NCI-H1436 (cell line): ENCODE results near the gene RANBP10.
"Not testable (repeated sequence)": the region's sequence is repeated elsewhere in the genome, so short reads cannot be mapped to it uniquely, and the experiment has no call there.

ENCODE experiments used
- DNase-seq: peaks from one replicate; lab custom pipeline; 2025; lab: John Stamatoyannopoulos, UW

The RANBP10 gene

GRCh38 chr16:67779256-67780014 is 26.9 kb downstream of the RANBP10 start:
- DNase-seq: no peak

- no peak for DNase-seq
Measured at GRCh38 chr16:67775273-67775672, 31.1 kb downstream of the RANBP10 start.

DNA sequence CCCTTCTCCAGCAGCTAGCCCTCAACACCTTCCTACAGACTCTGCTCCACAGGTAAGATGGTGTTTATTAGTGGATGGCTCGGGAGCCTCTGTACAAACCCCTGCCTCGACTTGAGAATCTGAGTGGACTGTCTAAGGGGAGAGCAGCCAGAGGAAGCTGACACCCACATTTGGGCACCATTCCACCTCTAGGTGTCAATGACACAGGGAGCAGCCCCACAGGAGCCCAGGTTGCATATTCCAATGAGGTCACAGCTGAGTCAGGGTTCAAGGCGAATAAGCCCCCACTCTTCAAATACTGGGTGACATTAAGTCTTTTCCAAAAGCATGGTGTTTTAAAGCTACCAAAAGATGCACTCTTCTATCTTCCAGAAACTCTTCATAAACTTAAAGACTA is 31.9 kb downstream of the RANBP10 start:
- DNase-seq: no peak

DNA sequence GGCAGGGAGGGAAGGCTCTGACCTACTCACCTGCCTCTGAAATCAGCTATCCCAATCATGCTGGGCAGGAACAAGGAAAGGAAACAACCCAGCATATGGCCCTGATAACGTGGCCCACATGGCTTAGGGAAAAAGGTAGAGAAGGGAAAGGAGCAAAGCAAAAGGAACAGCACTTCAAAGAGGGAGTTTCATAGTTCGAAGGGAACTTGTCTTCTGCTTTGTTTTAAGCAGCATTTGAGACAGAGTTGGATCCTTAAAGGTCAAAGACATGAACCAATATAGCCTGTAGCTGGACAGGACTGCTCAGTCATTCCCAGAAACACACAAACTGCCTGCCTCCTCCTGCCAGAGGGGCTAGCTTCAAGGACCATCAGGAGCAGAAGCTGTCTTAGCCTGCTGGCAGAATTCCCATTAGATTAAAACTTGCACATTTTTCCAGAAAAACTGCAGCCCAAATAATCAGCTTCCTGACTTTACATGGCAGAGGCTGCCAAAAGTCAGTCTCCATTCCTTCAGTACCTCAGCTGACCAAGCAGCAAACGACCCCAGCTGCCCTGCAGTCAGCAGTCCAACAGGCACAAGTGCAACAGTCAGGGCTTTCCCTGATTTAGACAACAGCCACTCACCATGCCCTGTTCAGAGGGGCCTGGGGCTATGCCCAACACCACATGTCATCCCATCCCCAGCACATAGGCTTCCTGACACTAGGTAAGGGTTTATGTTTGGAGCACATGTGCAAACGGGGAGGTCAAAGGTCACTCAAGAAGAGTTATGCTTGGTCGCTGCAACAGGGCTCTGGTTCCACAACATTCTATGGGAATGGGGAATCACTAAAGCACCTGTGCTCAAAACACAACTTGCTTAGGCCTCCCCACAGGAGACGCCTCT is 32.5 kb downstream of the RANBP10 start:
- no peak for DNase-seq

DNA sequence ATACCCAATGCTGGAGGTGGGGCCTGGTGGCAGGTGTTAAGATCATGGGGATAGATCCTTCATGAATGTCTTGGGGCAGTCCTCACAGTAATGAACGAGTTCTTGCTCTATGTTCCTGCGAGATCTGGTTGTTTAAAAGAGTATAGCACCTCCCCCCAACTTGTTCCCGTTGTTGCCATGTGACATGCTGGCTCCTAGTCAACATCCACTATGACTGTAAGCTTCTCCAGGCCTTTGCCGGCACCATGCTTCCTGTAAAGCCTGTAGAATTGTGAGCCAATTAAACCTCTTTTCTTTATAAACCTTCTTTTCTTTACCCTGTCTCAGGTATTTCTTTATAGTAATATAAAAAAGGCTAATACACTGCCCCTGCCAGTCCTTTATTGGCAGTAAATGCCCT is 33.3 kb downstream of the RANBP10 start:
- no peak for DNase-seq

DNA sequence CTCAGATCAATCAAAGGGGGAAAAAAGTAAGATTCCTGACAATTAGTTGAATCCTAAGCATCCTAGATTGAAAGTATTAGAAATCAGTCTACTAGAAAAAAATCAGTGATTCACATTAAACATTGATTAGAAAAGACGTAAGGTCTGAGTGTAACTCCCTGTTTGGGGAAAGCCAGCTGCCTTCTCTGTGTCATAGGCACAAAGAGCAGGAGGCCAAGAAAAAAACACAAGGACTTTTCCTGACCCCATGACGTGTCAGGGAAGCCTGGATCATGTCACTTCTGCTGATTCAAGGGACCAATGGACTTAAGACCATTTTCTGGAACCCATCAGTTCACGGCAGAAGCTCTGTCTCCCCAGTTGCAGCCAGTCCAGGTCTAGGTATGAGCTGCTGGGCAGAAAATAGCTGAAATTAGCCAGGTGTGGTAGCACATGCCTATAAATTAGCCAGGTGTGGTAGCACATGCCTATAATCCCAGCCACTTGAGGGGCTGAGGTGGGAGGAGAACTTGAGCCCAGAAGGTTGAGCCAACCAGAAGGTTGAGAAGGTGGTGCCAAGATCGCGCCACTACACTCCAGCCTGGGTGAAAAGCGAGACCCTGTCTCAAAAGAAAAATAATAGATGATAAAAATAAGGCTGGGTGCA is 35.9 kb downstream of the RANBP10 start:
- DNase-seq: no peak

- no peak for DNase-seq
Measured at GRCh38 chr16:67767953-67768352, 38.4 kb downstream of the RANBP10 start.

DNA sequence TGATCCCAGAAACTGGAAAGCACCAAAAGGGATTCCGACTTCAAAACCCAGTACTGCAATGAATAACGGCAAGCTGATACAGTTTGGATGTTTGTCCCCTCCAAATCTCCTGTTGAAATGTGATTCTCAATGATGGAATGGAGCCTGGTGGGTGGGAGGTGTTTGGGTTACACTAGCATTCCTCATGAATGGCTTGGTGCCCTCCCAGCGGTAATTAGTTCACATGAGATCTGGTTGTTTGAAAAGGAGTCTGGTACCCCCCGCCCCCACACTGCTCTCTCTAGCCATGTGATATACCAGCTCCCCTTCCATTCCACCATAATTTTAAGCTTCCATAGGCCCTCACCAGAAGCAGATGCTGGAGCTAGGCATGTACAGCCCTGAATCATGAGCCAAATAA is 40.1 kb downstream of the RANBP10 start:
- DNase-seq: no peak

- no peak for DNase-seq
Measured at GRCh38 chr16:67764158-67764667, 42.1 kb downstream of the RANBP10 start.

GRCh38 chr16:67763066-67763465 is 43.3 kb downstream of the RANBP10 start:
- DNase-seq: no peak

GRCh38 chr16:67762385-67762784 is 44.0 kb downstream of the RANBP10 start:
- no peak for DNase-seq

DNA sequence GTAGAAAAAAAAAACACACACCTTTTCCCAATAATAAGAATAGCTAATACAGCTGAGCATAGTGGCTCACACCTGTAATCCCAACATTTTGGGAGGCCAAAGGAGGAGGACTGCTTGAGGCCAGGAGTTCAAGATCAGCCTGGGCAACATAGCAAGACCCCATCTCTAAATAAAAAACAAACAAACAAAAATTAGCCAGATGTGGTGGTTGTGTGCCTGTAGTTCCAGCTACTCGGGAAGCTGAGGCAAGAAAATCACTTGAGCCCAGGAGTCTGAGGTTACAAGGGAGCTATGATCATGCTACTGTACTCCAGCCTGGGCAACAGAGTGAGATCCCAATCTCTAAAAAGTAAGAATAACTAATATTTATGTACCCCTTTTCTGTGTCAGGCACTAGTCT is 44.4 kb downstream of the RANBP10 start:
- DNase-seq: no peak

DNA sequence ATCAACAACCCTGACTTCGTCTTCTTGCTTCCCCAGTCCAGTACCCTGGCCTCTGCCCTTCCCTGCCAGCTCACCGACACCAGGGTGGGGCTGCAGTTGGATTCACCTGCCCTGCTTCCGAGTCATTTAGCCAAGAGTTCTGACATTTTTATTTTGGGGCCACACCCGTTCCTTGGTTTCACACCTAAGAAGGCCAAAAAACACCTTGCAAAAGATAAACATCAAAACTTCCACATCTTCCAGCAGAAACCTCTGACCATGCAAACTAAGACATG is 45.5 kb downstream of the RANBP10 start:
- DNase-seq: no peak

DNA sequence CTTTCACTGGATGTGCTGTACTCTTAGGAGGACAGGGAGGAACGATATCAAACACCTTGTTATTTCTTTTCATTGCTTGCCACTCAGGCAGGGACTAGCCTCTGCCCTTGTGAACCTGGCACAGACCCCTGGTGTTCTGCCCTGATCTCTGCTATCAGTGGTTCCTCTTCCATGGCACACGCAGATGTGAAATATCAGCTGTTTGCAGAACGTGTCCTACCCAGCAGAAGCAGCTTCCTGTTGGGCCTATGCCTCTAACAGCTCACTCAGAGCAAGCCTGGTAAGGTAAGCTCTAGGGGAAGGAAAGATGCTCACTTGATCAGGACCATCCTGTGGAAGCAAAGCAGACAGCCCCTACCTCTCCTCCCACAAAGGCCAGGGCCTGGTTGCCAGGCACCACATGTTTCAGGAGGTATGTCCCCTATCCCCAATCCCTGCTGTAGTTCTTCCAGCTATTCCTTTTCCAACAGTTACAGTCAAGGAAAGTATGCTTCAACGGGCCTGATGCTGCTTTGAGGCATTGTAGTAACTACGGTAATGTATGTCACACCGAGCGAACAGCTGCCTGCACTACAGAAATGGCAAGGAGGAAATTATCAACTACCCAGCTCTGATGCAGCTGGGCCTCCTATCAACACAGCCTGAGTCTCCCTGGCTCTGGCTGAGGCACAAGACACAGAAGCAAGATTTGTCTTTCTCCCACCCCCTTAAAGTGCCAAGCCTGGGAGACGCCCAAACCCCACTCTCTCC is 46.0 kb downstream of the RANBP10 start:
- DNase-seq: no peak

- DNase-seq: no peak
Measured at GRCh38 chr16:67758966-67759365, 47.4 kb downstream of the RANBP10 start.

DNA sequence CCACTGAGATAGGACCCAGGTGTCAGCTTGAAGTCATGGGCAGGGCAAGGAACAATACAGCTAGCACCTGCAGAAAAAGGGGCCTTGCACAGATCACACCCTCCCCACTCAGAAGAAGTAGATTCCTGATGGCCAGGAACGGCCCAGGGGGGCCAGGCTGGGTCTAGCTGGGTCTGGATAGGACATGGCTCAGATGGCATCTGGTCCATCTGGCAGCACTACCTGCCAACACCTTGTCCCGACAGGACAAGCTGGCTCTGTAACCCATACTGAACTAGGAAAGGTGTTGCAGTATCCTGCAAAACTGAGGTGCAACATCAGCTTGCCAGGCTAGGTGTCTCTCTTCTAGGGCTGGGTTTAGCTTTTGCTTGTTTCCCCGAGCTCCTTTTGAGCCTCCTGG is 48.4 kb downstream of the RANBP10 start:
- no peak for DNase-seq

DNA sequence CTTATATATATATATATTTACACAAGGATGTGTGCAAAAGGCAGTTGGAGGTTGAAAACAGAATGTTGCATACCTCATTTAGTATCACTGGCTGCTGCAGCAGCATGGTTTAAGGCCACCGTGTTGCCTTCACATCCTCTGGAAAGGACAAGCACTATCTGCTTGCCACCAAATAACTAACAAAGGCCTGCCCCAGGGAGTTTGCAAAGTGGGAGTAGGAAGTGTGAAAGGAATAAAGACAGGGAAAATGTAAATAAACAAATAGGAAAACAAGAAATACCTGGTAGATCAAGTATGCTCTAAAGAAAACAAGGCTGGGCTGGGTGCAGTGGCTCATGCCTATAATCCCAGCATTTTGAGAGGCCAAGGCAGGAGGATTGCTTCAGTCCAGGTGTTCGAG is 53.7 kb downstream of the RANBP10 start:
- no peak for DNase-seq

- DNase-seq: not testable (repeated sequence)
Measured at GRCh38 chr16:67751331-67751730, 55.0 kb downstream of the RANBP10 start.

DNA sequence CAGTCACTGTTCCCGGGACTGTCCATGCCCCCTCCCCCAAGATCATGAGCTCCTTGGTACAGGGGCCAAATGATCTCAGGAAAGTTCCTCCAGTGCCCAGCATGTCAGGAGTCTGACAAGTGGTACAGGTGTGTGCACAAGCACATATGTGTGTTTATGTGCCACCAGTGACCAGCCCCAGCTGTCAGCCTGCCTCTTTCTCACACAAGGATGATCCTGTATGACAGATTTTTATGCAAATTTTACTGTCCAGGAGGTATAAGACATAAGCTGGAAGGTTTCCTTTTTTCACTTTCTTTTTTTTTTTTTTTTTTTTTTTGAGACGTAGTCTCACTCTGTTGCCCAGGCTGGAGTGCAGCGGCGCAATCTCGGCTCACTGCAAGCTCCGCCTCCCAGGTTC is 55.9 kb downstream of the RANBP10 start:
- no peak for DNase-seq

GRCh38 chr16:67749436-67750078 is 56.8 kb downstream of the RANBP10 start:
- no peak for DNase-seq

DNA sequence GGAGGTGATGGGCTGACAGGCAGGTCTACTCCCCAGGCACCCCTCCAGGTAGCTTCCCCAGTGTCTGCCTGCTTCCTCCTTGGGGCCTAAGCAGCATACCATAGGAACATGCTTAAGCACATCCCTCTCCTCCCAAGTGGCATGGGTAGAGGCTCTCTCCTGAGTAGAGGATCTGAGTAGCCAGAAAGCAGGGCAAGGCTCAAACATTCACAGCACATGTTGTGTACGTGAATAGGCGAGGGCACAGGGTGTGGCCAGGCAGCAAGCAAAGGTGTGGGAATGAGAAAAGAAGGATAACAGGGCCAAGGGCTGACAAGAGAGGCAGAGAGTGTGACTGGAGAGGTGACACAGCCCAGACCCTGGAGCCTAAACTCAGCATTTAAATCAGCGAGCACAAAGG is 57.5 kb downstream of the RANBP10 start:
- DNase-seq: no peak

- DNase-seq: no peak
Measured at GRCh38 chr16:67746846-67747245, 59.5 kb downstream of the RANBP10 start.
